ENCODE measurements around the gene SYNGAP1.

SYNGAP1 gene

DNA sequence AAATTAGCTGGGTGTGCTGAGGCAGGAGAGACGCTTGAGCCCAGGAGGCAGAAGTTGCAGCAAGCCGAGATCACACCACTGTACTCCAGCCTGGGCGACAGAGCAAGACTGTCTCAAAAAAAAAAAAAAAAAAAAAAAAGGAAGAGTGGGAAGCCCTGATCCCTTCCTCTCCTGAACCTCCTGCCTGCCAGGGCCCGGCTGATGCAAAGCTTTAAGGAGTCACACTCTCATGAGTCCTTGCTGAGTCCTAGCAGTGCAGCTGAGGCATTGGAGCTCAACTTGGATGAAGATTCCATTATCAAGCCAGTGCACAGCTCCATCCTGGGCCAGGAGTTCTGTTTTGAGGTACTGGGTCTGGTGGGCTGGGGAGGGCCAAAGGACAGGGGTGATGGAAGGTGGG, 15.1 kb downstream of the SYNGAP1 start:
- Histone ChIP-seq H2AFZ (ENCODE audit: low read depth, low read length, severe bottlenecking) (no peak overlapping the region), H3F3A (ENCODE audit: insufficient read depth) (peaks cover 2% of the 10 kb centered on the region; the same call in 1 of the 2 replicates), H3K27me3 (ENCODE audit: low read length) (no peaks in the 10 kb centered on the region), H3K4me3 (ENCODE audit: insufficient read depth, low read length, poor library complexity, severe bottlenecking) (no peak overlapping the region), H3K36me3 (ENCODE audit: low read length) (no peaks in the 10 kb centered on the region), H3K9ac (ENCODE audit: low read length) (no peak overlapping the region), H3K9me2 (replicated peaks; ENCODE audit: insufficient read depth, low read length) (no peaks in the 10 kb centered on the region), H3K9me3 (ENCODE audit: insufficient read depth, low read length) (no peaks in the 10 kb centered on the region), H3K27ac (ENCODE audit: low read depth, low read length) (no peak overlapping the region), H3K79me2 (ENCODE audit: insufficient read depth, low read length) (no peaks in the 10 kb centered on the region), H4K20me1 (ENCODE audit: low read depth, low read length) (no peaks in the 10 kb centered on the region), H3K4me2 (ENCODE audit: low read depth, low read length, poor library complexity, severe bottlenecking) (no peak overlapping the region)
- TF ChIP-seq, protein P1, sequence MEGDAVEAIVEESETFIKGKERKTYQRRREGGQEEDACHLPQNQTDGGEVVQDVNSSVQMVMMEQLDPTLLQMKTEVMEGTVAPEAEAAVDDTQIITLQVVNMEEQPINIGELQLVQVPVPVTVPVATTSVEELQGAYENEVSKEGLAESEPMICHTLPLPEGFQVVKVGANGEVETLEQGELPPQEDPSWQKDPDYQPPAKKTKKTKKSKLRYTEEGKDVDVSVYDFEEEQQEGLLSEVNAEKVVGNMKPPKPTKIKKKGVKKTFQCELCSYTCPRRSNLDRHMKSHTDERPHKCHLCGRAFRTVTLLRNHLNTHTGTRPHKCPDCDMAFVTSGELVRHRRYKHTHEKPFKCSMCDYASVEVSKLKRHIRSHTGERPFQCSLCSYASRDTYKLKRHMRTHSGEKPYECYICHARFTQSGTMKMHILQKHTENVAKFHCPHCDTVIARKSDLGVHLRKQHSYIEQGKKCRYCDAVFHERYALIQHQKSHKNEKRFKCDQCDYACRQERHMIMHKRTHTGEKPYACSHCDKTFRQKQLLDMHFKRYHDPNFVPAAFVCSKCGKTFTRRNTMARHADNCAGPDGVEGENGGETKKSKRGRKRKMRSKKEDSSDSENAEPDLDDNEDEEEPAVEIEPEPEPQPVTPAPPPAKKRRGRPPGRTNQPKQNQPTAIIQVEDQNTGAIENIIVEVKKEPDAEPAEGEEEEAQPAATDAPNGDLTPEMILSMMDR (IDR thresholded peaks at IDR 0.05; ENCODE audit: insufficient read depth, low read length, poor library complexity, severe bottlenecking): no peak
- no peak for TF ChIP-seq EZH2phosphoT487 (conservative IDR thresholded peaks at IDR 0.05; ENCODE audit: low read length)

DNA sequence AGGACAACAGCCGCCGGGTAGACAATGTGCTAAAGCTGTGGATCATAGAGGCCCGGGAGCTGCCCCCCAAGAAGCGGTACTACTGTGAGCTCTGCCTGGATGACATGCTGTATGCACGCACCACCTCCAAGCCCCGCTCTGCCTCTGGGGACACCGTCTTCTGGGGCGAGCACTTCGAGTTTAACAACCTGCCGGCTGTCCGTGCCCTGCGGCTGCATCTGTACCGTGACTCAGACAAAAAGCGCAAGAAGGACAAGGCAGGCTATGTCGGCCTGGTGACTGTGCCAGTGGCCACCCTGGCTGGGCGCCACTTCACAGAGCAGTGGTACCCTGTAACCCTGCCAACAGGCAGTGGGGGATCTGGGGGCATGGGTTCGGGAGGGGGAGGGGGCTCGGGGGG, 17.8 kb downstream of the SYNGAP1 start:
- no peaks in the 10 kb centered on the region for H3F3A ChIP-seq (ENCODE audit: insufficient read depth)
- TF ChIP-seq, protein P1 (IDR thresholded peaks at IDR 0.05; ENCODE audit: insufficient read depth, low read length, poor library complexity, severe bottlenecking): no peak
- no peak for TF ChIP-seq EZH2phosphoT487 (conservative IDR thresholded peaks at IDR 0.05; ENCODE audit: low read length)
- H3K9me2 ChIP-seq (replicated peaks; ENCODE audit: insufficient read depth, low read length): no peaks in the 10 kb centered on the region
- no peak overlapping the region for H3K4me2 ChIP-seq (ENCODE audit: low read depth, low read length, poor library complexity, severe bottlenecking)
- no peaks in the 10 kb centered on the region for H4K20me1 ChIP-seq (ENCODE audit: low read depth, low read length)
- H3K9ac ChIP-seq (ENCODE audit: low read length): no peak overlapping the region
- H3K36me3 ChIP-seq (ENCODE audit: low read length): no peaks in the 10 kb centered on the region
- no peaks in the 10 kb centered on the region for H3K9me3 ChIP-seq (ENCODE audit: insufficient read depth, low read length)
- no peaks in the 10 kb centered on the region for H3K79me2 ChIP-seq (ENCODE audit: insufficient read depth, low read length)
- H3K27me3 ChIP-seq (ENCODE audit: low read length): no peaks in the 10 kb centered on the region
- no peak overlapping the region for H2AFZ ChIP-seq (ENCODE audit: low read depth, low read length, severe bottlenecking)
- no peak overlapping the region for H3K27ac ChIP-seq (ENCODE audit: low read depth, low read length)
- no peak overlapping the region for H3K4me3 ChIP-seq (ENCODE audit: insufficient read depth, low read length, poor library complexity, severe bottlenecking)

DNA sequence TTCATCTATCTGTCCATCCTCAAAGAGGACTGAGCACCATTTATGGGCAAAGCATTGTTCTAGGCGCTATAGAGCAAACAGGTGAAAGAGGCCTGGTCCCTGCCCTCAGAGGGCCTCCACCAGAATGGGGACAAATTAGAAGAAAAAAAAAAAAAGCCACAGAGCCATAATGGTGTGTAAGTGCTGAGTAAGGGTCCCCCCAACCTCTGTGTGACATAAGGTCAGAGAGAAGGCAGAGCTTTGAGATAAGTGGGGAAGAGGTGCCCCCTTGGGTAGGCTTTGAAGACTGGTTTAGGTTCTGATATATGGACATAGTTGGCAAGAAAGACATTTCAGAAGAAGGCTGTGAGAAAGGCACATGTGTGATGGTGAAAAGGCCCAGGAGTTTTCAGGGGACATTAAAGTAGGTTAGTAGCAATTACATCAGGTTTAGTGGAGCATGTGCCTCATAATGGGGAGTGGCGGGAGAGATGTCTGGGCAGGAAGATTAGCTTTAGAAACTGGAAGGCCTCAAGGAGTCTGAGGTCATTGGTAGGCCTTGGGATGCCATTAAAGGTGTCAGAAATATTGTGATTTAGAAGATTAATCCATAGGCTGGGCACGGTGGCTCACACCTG, 19.2 kb downstream of the SYNGAP1 start:
- Histone ChIP-seq H3K27me3 (ENCODE audit: low read length) (no peaks in the 10 kb centered on the region), H3K9me2 (replicated peaks; ENCODE audit: insufficient read depth, low read length) (no peaks in the 10 kb centered on the region), H3K9me3 (ENCODE audit: insufficient read depth, low read length) (no peaks in the 10 kb centered on the region), H3F3A (ENCODE audit: insufficient read depth) (no peaks in the 10 kb centered on the region), H3K79me2 (ENCODE audit: insufficient read depth, low read length) (no peaks in the 10 kb centered on the region), H3K27ac (ENCODE audit: low read depth, low read length) (no peak overlapping the region), H4K20me1 (ENCODE audit: low read depth, low read length) (no peaks in the 10 kb centered on the region), H3K4me3 (ENCODE audit: insufficient read depth, low read length, poor library complexity, severe bottlenecking) (no peak overlapping the region), H3K36me3 (ENCODE audit: low read length) (no peaks in the 10 kb centered on the region), H2AFZ (ENCODE audit: low read depth, low read length, severe bottlenecking) (no peak overlapping the region), H3K4me2 (ENCODE audit: low read depth, low read length, poor library complexity, severe bottlenecking) (no peak overlapping the region), H3K9ac (ENCODE audit: low read length) (no peak overlapping the region)
- TF ChIP-seq EZH2phosphoT487 (conservative IDR thresholded peaks at IDR 0.05; ENCODE audit: low read length): no peak
- TF ChIP-seq, protein P1 (IDR thresholded peaks at IDR 0.05; ENCODE audit: insufficient read depth, low read length, poor library complexity, severe bottlenecking): no peak
